ENCODE measurements around the gene ADIPOR2. TPM values are rescaled to one million over a fixed set of nuclear protein-coding genes. Genes with fewer than 3 reads are reported as not detected.

ADIPOR2 gene
- total RNA-seq, 1 experiment from 2014 or later = 84.0 TPM

DNA sequence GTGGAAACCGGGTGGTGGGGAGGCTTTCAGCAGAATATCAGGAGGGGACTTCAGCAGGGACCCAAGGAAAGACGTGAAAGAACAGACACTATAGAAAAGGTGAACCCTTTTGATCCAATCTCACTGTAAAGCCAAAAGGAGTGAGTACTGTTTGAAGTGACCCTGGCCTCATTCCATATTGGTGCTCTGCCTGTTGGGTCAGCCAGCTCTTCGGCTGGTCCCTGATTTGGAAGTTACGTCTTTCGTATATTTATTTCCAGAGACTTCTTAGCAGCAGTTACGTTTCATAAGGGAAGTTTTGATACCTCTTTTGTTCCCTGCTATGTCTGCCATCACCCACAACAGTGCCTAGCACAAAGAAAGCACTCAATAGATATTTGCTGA is 39.9 kb upstream of the ADIPOR2 start:
- no peak for TF ChIP-seq EZH2 (IDR thresholded peaks at IDR 0.05; ENCODE audit: borderline replicate concordance, low read depth, low read length, poor library complexity, severe bottlenecking)
- TF ChIP-seq, protein P1, sequence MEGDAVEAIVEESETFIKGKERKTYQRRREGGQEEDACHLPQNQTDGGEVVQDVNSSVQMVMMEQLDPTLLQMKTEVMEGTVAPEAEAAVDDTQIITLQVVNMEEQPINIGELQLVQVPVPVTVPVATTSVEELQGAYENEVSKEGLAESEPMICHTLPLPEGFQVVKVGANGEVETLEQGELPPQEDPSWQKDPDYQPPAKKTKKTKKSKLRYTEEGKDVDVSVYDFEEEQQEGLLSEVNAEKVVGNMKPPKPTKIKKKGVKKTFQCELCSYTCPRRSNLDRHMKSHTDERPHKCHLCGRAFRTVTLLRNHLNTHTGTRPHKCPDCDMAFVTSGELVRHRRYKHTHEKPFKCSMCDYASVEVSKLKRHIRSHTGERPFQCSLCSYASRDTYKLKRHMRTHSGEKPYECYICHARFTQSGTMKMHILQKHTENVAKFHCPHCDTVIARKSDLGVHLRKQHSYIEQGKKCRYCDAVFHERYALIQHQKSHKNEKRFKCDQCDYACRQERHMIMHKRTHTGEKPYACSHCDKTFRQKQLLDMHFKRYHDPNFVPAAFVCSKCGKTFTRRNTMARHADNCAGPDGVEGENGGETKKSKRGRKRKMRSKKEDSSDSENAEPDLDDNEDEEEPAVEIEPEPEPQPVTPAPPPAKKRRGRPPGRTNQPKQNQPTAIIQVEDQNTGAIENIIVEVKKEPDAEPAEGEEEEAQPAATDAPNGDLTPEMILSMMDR (conservative IDR thresholded peaks at IDR 0.05; ENCODE audit: low read depth, low read length) = no peak
- ChIA-PET CTCF (interaction anchor here (0.6 kb wide), 1 partner anchor 1013 kb away, joined by 5 read pairs; no protein-coding TSS in a partner anchor), POLR2A (ENCODE audit: low non-redundant PET) (interaction anchor here (0.7 kb wide), 1 partner anchor 27 kb away, joined by 3 read pairs; no protein-coding TSS in a partner anchor)
- DNase-seq (ENCODE audit: low spot score) = no peak
- Histone ChIP-seq H3K4me1 (ENCODE audit: insufficient read depth, low read length, poor library complexity, severe bottlenecking) (no peaks in the 10 kb centered on the region), H3K4me3 (ENCODE audit: low read depth, low read length, poor library complexity, severe bottlenecking) (no peak overlapping the region), H3K27ac (ENCODE audit: low read depth, low read length, poor library complexity, severe bottlenecking) (no peak overlapping the region), H3K36me3 (ENCODE audit: insufficient read depth, low read length, poor library complexity, severe bottlenecking) (no peaks in the 10 kb centered on the region), H3K27me3 (replicated peaks; ENCODE audit: insufficient read depth, low read depth, low read length, poor library complexity) (no peaks in the 10 kb centered on the region), H3K9me3 (ENCODE audit: low read depth, low read length, poor library complexity, severe bottlenecking) (no peaks in the 10 kb centered on the region)
- intact Hi-C loops (cut with micrococcal nuclease; ENCODE audit: unreplicated experiment) = no loop called here
- BruUV-seq (replicated peaks) = no TSS peak

GRCh38 chr12:1651946-1652345 is 38.9 kb upstream of the ADIPOR2 start:
- intact Hi-C loops (cut with micrococcal nuclease; ENCODE audit: unreplicated experiment) = loop anchor here (1.0 to 2.0 kb wide), 2 partner anchors 139 to 289 kb away; no protein-coding TSS in a partner anchor
- Histone ChIP-seq H3K27ac (ENCODE audit: low read depth, low read length, poor library complexity, severe bottlenecking) (no peak overlapping the region), H3K36me3 (ENCODE audit: insufficient read depth, low read length, poor library complexity, severe bottlenecking) (no peaks in the 10 kb centered on the region), H3K9me3 (ENCODE audit: low read depth, low read length, poor library complexity, severe bottlenecking) (no peaks in the 10 kb centered on the region), H3K4me3 (ENCODE audit: low read depth, low read length, poor library complexity, severe bottlenecking) (no peak overlapping the region), H3K27me3 (replicated peaks; ENCODE audit: insufficient read depth, low read depth, low read length, poor library complexity) (no peaks in the 10 kb centered on the region), H3K4me1 (ENCODE audit: insufficient read depth, low read length, poor library complexity, severe bottlenecking) (no peaks in the 10 kb centered on the region)
- no peak for DNase-seq (ENCODE audit: low spot score)
- ChIA-PET CTCF (interaction anchor here (2.7 to 4.4 kb wide), 2 partner anchors 140 to 288 kb away, joined by 35 to 86 read pairs; no protein-coding TSS in a partner anchor), POLR2A (ENCODE audit: low non-redundant PET) (no interaction called here)
- TF ChIP-seq, protein P1 (conservative IDR thresholded peaks at IDR 0.05; ENCODE audit: low read depth, low read length) = no peak
- no peak for TF ChIP-seq EZH2 (IDR thresholded peaks at IDR 0.05; ENCODE audit: borderline replicate concordance, low read depth, low read length, poor library complexity, severe bottlenecking)
- BruUV-seq (replicated peaks) = no TSS peak

DNA sequence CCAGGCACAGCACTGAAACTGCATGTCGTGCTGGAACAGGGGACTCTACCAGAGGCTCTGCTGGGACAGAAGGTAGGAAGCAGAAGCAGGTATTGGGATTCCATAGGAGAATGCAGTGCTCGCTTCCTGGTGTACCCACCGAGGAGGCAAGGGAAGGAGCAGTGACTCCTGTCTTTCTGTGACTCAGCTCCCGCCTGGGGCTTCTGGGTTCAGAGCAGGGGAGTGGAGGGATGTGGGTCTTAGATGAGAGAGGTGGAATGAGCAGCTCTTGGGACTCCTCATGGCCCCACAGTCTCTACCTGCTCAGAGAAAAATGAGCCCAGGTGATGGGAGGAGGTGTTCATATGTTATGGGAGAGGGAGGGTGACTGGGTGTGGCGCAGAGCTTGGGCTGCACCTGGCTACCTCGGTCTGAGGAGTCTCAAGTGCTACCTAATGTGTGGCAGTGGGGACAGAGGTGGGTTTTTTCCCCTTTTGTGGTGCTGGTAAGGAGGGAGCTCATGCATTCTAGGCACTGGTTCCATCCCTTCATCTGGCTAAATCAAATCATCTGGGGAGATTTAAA is 35.6 kb upstream of the ADIPOR2 start:
- H3K27ac ChIP-seq (ENCODE audit: low read depth, low read length, poor library complexity, severe bottlenecking) = no peak overlapping the region
- BruUV-seq (replicated peaks) = no TSS peak
- no peak overlapping the region for H3K4me3 ChIP-seq (ENCODE audit: low read depth, low read length, poor library complexity, severe bottlenecking)
- ChIA-PET CTCF (interaction anchor here (0.7 to 4.4 kb wide), 3 partner anchors 21 to 285 kb away, joined by 4 to 86 read pairs (median 5); no protein-coding TSS in a partner anchor), POLR2A (ENCODE audit: low non-redundant PET) (no interaction called here)
- H3K9me3 ChIP-seq (ENCODE audit: low read depth, low read length, poor library complexity, severe bottlenecking) = no peaks in the 10 kb centered on the region
- TF ChIP-seq, protein P1 (conservative IDR thresholded peaks at IDR 0.05; ENCODE audit: low read depth, low read length) = no peak
- no peak for TF ChIP-seq EZH2 (IDR thresholded peaks at IDR 0.05; ENCODE audit: borderline replicate concordance, low read depth, low read length, poor library complexity, severe bottlenecking)
- intact Hi-C loops (cut with micrococcal nuclease; ENCODE audit: unreplicated experiment) = no loop called here
- DNase-seq (ENCODE audit: low spot score) = no peak
- no peaks in the 10 kb centered on the region for H3K36me3 ChIP-seq (ENCODE audit: insufficient read depth, low read length, poor library complexity, severe bottlenecking)
- H3K4me1 ChIP-seq (ENCODE audit: insufficient read depth, low read length, poor library complexity, severe bottlenecking) = no peaks in the 10 kb centered on the region
- H3K27me3 ChIP-seq (replicated peaks; ENCODE audit: insufficient read depth, low read depth, low read length, poor library complexity) = no peaks in the 10 kb centered on the region

Data from A673 (cell line).